HepG2 (cell line): ENCODE data around the gene GRID1. TPM values are rescaled to one million over a fixed set of nuclear protein-coding genes. Genes with fewer than 3 reads are reported as not detected.

Experiments
- ATAC-seq: fragments of 200-7000 bp; cut with Tn5 transposase; 3 replicates; pipeline ENCODE4 v1.9.1; 2020; ENCODE audit warnings: mild to moderate bottlenecking, moderate library complexity
- BruUV-seq: library from RNA; stranded (reverse); fragments of 400-500 nt; replicated peaks from 2 replicates; lab custom pipeline; 2021; lab: Mats Ljungman, UMichigan
- CTCF ChIA-PET: fragments of 300-600 bp; formaldehyde crosslinking; extraction: SDS; loops from one replicate; lab custom pipeline; 2021; ENCODE audit warnings: low total read pairs, inconsistent platforms, low intra/inter-chr PET ratio; lab: Yijun Ruan, JAX
- POLR2A ChIA-PET: fragments of 350-600 bp; sonication (Branson Sonifier 250); formaldehyde crosslinking; loops from one replicate; lab custom pipeline; 2020; ENCODE audit warnings: antibody characterized with exemption, inconsistent platforms; lab: Yijun Ruan, JAX
- DNase-seq: peaks from one replicate; pipeline ENCODE4 v3.0.0-alpha.2; 2015; ENCODE audit warnings: low spot score
- FAIRE-seq: peaks from 3 replicates; lab custom pipeline; 2011; peaks lifted over from hg19 to GRCh38; lab: Jason Lieb, UNC
- H2AFZ ChIP-seq: one replicate; pipeline ENCODE4 v1.6.1; 2011; ENCODE audit warnings: low read length, inconsistent platforms
- H3K27ac ChIP-seq: fragments of 300-600 bp; 3 replicates; pipeline ENCODE4 v1.8.0; 2011; ENCODE audit warnings: mixed run types, mild to moderate bottlenecking, mixed read lengths, low read length, inconsistent platforms; ENCODE audit not compliant: insufficient read depth; ENCODE audit errors: extremely low read length
- H3K27me3 ChIP-seq, 2 experiments: fragments of 200-600 bp in 1 of 2; 2 replicates in 1 of 2; 3 replicates in 1 of 2; pipeline versions ENCODE4 v1.6.0 to v1.8.0; 2011; ENCODE audit warnings: low read length in 2 of 2, mild to moderate bottlenecking in 2 of 2, moderate library complexity in 2 of 2, inconsistent platforms in 1 of 2; ENCODE audit not compliant: insufficient read depth in 2 of 2, control insufficient read depth in 1 of 2
- H3K36me3 ChIP-seq, 2 experiments: fragments of 200-600 bp in 1 of 2; replicated peaks in 1 of 2; 2 replicates in 1 of 2; 3 replicates in 1 of 2; pipeline versions ENCODE4 v1.5.1 to v1.8.0; 2011; ENCODE audit warnings: low read length in 2 of 2, inconsistent platforms in 1 of 2; ENCODE audit not compliant: insufficient read depth in 2 of 2, control insufficient read depth in 1 of 2
- H3K4me1 ChIP-seq: 2 replicates; pipeline ENCODE4 v1.5.1; 2012; ENCODE audit warnings: low read length, inconsistent platforms; ENCODE audit not compliant: insufficient read depth
- H3K4me2 ChIP-seq: 2 replicates; pipeline ENCODE4 v1.6.0; 2011; ENCODE audit warnings: low read depth, low read length, inconsistent platforms
- H3K4me3 ChIP-seq, 3 experiments: fragments of 200-600 bp in 1 of 3; sonication (generic), shearing (Covaris generic) in 1 of 3; replicated peaks in 1 of 3; 2 replicates each; pipeline ENCODE4 v1.5.1; 2011 to 2016; ENCODE audit warnings: low read length in 3 of 3, inconsistent platforms in 2 of 3, low read depth in 2 of 3, mild to moderate bottlenecking in 2 of 3, control low read depth in 1 of 3, mixed read lengths in 1 of 3; ENCODE audit not compliant: insufficient read depth in 1 of 3
- H3K79me2 ChIP-seq: one replicate; pipeline ENCODE4 v1.6.1; 2011; ENCODE audit warnings: low read length, inconsistent platforms; ENCODE audit not compliant: insufficient read depth
- H3K9ac ChIP-seq: 2 replicates; pipeline ENCODE4 v1.6.0; 2011; ENCODE audit warnings: mild to moderate bottlenecking, low read depth, low read length, inconsistent platforms; ENCODE audit not compliant: insufficient read depth
- H3K9me3 ChIP-seq: 2 replicates; pipeline ENCODE4 v1.5.1; 2012; ENCODE audit warnings: mild to moderate bottlenecking, low read length
- H4K20me1 ChIP-seq: 2 replicates; pipeline ENCODE4 v1.6.0; 2011; ENCODE audit warnings: inconsistent platforms, mild to moderate bottlenecking, low read length, moderate library complexity; ENCODE audit not compliant: insufficient read depth
- AGO1 ChIP-seq: fragments of 200-400 bp; formaldehyde crosslinking; IDR thresholded peaks from 2 replicates; pipeline ENCODE4 v1.6.1; 2017; ENCODE audit warnings: mild to moderate bottlenecking, low read depth, low read length, moderate library complexity; ENCODE audit not compliant: poor library complexity, severe bottlenecking
- ATF7 ChIP-seq, 2 experiments: fragments of 450-650 bp in 1 of 2; sonication (generic) in 1 of 2; formaldehyde crosslinking in 1 of 2; IDR thresholded peaks; 2 replicates each; pipeline versions ENCODE4 v1.4.0 to v1.6.1; 2016 to 2020; ENCODE audit warnings: antibody characterized with exemption in 1 of 2, mild to moderate bottlenecking in 1 of 2, missing genetic modification reagents in 1 of 2
- IRF2 ChIP-seq: IDR thresholded peaks from 2 replicates; pipeline ENCODE4 v1.6.1; 2018; ENCODE audit warnings: missing genetic modification reagents, missing compliant biosample characterization
- MTF2 ChIP-seq: sonication (generic); formaldehyde crosslinking; IDR thresholded peaks from 2 replicates; pipeline ENCODE4 v1.5.0; 2020; ENCODE audit warnings: missing genetic modification reagents, borderline replicate concordance
- POLR2G ChIP-seq: fragments of 200-400 bp; formaldehyde crosslinking; IDR thresholded peaks from 2 replicates; pipeline ENCODE4 v1.6.1; 2018; ENCODE audit warnings: mild to moderate bottlenecking, low read depth, low read length, moderate library complexity
- TCF7L2 ChIP-seq: IDR thresholded peaks from 2 replicates; pipeline ENCODE4 v1.6.1; 2011; ENCODE audit warnings: mild to moderate bottlenecking, low read depth, low read length, moderate library complexity
- ZNF230 ChIP-seq: sonication (generic); formaldehyde crosslinking; IDR thresholded peaks from 2 replicates; pipeline ENCODE4 v1.4.0; 2020; ENCODE audit warnings: mild to moderate bottlenecking, missing genetic modification reagents
- WGBS: methylation state at CpG from one replicate; pipeline ENCODE4 v1.1.6; 2017; ENCODE audit warnings: low lambda C conversion rate; 5-methylcytosine and 5-hydroxymethylcytosine counted together
- in situ Hi-C: cut with HindIII; loops from 2 replicates; pipeline ENCODE4 v1.10.0; 2017; ENCODE audit warnings: low pct_unique_long_range_greater_than_20kb; ENCODE audit not compliant: extremely low pct_ligation_motif_present
- intact Hi-C: fragments of 100-400 bp; cut with micrococcal nuclease; formaldehyde crosslinking; loops from one replicate; pipeline ENCODE4 v1.10.0; 2022; ENCODE audit not compliant: unreplicated experiment
- polyA plus RNA-seq, 8 experiments: library from polyadenylated mRNA; depleted of rRNA in 3 of 8; stranded (reverse) in 7 of 8; unstranded in 1 of 8; fragments of >200 nt; fragmentation: Illumina TruSeq in 4 of 8; extraction: Trizol in 4 of 8; gene quantifications; 2 replicates each; pipeline versions ENCODE4 v1.2.1 to v1.2.3, GENCODE V29; 2011 to 2016; ENCODE audit warnings: low read depth in 4 of 8, missing spikeins in 1 of 8, mixed read lengths in 1 of 8; ENCODE audit not compliant: insufficient read depth in 1 of 8
- total RNA-seq, 5 experiments: library from RNA; depleted of rRNA; stranded (reverse); fragments of >200 nt; fragmentation: Illumina TruSeq; extraction: Trizol; gene quantifications; 2 replicates each; pipeline ENCODE4 v1.2.3, GENCODE V29; 2016; ENCODE audit warnings: low read depth in 1 of 5
- TF ChIP-seq, protein P1 (sequence below): sonication (generic); formaldehyde crosslinking; IDR thresholded peaks from 2 replicates; pipeline ENCODE4 v1.5.0; 2020; ENCODE audit warnings: mild to moderate bottlenecking, missing genetic modification reagents, borderline replicate concordance
- TF ChIP-seq, protein P2 (sequence below): sonication (generic); formaldehyde crosslinking; IDR thresholded peaks from 2 replicates; pipeline ENCODE4 v1.4.0; 2020; ENCODE audit warnings: mild to moderate bottlenecking, missing genetic modification reagents
- TF ChIP-seq, protein P3 (sequence below): sonication (generic); formaldehyde crosslinking; IDR thresholded peaks from 2 replicates; pipeline ENCODE4 v1.5.1; 2020; ENCODE audit warnings: mild to moderate bottlenecking, missing genetic modification reagents, borderline replicate concordance
- TF ChIP-seq, protein P4 (sequence below): sonication (generic); formaldehyde crosslinking; IDR thresholded peaks from 2 replicates; pipeline ENCODE4 v1.9.0; 2022; ENCODE audit warnings: missing genetic modification reagents, mild to moderate bottlenecking, borderline replicate concordance

Gene GRID1
- total and polyA plus RNA-seq, 2 of the 13 experiments (the other 11 are each of a cell fraction or from before 2014, with no cell fraction given) = 0.05 TPM; not detected in 1

DNA sequence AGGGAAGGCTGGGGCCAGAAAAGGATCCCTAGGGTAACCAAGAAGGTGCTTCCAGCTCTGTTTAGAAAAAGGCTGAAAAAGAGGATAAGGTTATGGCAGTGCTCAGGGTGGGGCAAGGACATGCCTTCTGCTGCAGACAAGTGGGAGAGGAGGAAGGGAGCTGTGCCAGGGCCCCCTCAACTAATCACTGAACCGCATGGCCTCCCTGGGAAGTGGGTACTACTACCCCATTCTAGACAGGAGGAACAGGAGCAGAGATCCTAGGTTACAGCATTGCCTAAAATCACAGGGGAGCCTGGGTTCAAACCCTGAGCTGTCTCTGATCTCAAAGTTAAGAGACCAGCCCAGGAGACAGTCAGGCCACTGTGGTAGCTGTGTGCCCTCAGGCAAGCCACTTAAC is 149.7 kb downstream of the GRID1 start:
- Histone ChIP-seq H3K4me1 (peaks cover 23% of the 10 kb centered on the region), H3K9me3 (no peaks in the 10 kb centered on the region), H3K4me3 (no peak overlapping the region), H3K27me3 (peaks cover 2 to 10% of the 10 kb centered on the region in 2 experiments; a peak in 1 of 5 replicates), H3K27ac (no peak overlapping the region), H4K20me1 (no peaks in the 10 kb centered on the region), H2AFZ (no peak overlapping the region), H3K36me3 (no peaks in the 10 kb centered on the region), H3K4me2 (no peak overlapping the region), H3K79me2 (no peaks in the 10 kb centered on the region), H3K9ac (no peak overlapping the region)
- no CpG with 5 or more reads among the region's 1 CpG for WGBS
- no peak for FAIRE-seq
- ATAC-seq = no peak
- no TSS peak for BruUV-seq
- in situ Hi-C loops = no loop called here
- ChIA-PET CTCF (no interaction called here), POLR2A (no interaction called here)
- intact Hi-C loops = no loop called here
- DNase-seq = no peak
- TF ChIP-seq POLR2G (no peak), MTF2 (CRISPR knock-in tag) (no peak), TCF7L2 (no peak), ATF7 (IDR thresholded peaks at IDR 0.05) (no peak), ATF7 (CRISPR knock-in tag; IDR thresholded peaks at IDR 0.05) (no peak), IRF2 (CRISPR knock-in tag) (no peak), ZNF230 (CRISPR knock-in tag) (no peak), AGO1 (no peak)
- TF ChIP-seq, protein P1, sequence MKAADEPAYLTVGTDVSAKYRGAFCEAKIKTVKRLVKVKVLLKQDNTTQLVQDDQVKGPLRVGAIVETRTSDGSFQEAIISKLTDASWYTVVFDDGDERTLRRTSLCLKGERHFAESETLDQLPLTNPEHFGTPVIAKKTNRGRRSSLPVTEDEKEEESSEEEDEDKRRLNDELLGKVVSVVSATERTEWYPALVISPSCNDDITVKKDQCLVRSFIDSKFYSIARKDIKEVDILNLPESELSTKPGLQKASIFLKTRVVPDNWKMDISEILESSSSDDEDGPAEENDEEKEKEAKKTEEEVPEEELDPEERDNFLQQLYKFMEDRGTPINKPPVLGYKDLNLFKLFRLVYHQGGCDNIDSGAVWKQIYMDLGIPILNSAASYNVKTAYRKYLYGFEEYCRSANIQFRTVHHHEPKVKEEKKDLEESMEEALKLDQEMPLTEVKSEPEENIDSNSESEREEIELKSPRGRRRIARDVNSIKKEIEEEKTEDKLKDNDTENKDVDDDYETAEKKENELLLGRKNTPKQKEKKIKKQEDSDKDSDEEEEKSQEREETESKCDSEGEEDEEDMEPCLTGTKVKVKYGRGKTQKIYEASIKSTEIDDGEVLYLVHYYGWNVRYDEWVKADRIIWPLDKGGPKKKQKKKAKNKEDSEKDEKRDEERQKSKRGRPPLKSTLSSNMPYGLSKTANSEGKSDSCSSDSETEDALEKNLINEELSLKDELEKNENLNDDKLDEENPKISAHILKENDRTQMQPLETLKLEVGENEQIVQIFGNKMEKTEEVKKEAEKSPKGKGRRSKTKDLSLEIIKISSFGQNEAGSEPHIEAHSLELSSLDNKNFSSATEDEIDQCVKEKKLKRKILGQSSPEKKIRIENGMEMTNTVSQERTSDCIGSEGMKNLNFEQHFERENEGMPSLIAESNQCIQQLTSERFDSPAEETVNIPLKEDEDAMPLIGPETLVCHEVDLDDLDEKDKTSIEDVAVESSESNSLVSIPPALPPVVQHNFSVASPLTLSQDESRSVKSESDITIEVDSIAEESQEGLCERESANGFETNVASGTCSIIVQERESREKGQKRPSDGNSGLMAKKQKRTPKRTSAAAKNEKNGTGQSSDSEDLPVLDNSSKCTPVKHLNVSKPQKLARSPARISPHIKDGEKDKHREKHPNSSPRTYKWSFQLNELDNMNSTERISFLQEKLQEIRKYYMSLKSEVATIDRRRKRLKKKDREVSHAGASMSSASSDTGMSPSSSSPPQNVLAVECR (CRISPR knock-in tag) = no peak
- TF ChIP-seq, protein P2, sequence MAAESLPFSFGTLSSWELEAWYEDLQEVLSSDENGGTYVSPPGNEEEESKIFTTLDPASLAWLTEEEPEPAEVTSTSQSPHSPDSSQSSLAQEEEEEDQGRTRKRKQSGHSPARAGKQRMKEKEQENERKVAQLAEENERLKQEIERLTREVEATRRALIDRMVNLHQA (CRISPR knock-in tag) = no peak
- TF ChIP-seq, protein P3, sequence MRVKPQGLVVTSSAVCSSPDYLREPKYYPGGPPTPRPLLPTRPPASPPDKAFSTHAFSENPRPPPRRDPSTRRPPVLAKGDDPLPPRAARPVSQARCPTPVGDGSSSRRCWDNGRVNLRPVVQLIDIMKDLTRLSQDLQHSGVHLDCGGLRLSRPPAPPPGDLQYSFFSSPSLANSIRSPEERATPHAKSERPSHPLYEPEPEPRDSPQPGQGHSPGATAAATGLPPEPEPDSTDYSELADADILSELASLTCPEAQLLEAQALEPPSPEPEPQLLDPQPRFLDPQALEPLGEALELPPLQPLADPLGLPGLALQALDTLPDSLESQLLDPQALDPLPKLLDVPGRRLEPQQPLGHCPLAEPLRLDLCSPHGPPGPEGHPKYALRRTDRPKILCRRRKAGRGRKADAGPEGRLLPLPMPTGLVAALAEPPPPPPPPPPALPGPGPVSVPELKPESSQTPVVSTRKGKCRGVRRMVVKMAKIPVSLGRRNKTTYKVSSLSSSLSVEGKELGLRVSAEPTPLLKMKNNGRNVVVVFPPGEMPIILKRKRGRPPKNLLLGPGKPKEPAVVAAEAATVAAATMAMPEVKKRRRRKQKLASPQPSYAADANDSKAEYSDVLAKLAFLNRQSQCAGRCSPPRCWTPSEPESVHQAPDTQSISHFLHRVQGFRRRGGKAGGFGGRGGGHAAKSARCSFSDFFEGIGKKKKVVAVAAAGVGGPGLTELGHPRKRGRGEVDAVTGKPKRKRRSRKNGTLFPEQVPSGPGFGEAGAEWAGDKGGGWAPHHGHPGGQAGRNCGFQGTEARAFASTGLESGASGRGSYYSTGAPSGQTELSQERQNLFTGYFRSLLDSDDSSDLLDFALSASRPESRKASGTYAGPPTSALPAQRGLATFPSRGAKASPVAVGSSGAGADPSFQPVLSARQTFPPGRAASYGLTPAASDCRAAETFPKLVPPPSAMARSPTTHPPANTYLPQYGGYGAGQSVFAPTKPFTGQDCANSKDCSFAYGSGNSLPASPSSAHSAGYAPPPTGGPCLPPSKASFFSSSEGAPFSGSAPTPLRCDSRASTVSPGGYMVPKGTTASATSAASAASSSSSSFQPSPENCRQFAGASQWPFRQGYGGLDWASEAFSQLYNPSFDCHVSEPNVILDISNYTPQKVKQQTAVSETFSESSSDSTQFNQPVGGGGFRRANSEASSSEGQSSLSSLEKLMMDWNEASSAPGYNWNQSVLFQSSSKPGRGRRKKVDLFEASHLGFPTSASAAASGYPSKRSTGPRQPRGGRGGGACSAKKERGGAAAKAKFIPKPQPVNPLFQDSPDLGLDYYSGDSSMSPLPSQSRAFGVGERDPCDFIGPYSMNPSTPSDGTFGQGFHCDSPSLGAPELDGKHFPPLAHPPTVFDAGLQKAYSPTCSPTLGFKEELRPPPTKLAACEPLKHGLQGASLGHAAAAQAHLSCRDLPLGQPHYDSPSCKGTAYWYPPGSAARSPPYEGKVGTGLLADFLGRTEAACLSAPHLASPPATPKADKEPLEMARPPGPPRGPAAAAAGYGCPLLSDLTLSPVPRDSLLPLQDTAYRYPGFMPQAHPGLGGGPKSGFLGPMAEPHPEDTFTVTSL = no peak
- TF ChIP-seq, protein P4, sequence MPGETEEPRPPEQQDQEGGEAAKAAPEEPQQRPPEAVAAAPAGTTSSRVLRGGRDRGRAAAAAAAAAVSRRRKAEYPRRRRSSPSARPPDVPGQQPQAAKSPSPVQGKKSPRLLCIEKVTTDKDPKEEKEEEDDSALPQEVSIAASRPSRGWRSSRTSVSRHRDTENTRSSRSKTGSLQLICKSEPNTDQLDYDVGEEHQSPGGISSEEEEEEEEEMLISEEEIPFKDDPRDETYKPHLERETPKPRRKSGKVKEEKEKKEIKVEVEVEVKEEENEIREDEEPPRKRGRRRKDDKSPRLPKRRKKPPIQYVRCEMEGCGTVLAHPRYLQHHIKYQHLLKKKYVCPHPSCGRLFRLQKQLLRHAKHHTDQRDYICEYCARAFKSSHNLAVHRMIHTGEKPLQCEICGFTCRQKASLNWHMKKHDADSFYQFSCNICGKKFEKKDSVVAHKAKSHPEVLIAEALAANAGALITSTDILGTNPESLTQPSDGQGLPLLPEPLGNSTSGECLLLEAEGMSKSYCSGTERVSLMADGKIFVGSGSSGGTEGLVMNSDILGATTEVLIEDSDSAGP = no peak
